ENCODE measurements around the gene CDK14. TPM values are rescaled to one million over a fixed set of nuclear protein-coding genes. Genes with fewer than 3 reads are reported as not detected.

CDK14 gene
- polyA plus RNA-seq, 1 donor from 2014 or later: 25.1 TPM

- Histone ChIP-seq H3K9me2 (ENCODE audit: insufficient read depth, low read length) (no peaks in the 10 kb centered on the region), H3K4me3 (ENCODE audit: low read length) (no peak overlapping the region), H3F3A (ENCODE audit: insufficient read depth, low read length, poor library complexity, severe bottlenecking) (no peaks in the 10 kb centered on the region), H3K27me3 (ENCODE audit: insufficient read depth, low read depth, low read length) (no peaks in the 10 kb centered on the region), H3K9me3 (ENCODE audit: low read length) (no peaks in the 10 kb centered on the region), H3K27ac (ENCODE audit: low read length) (no peak overlapping the region), H3K4me2 (ENCODE audit: low read length) (no peak overlapping the region), H3K36me3 (ENCODE audit: insufficient read depth, low read length) (no peaks in the 10 kb centered on the region), H3K9ac (ENCODE audit: low read length) (no peak overlapping the region), H4K20me1 (ENCODE audit: insufficient read depth) (no peaks in the 10 kb centered on the region), H3K79me2 (replicated peaks; ENCODE audit: insufficient read depth, low read length) (no peaks in the 10 kb centered on the region), H2AFZ (ENCODE audit: low read depth, low read length) (no peak overlapping the region)
- no peak for TF ChIP-seq SMC3 (conservative IDR thresholded peaks at IDR 0.05; ENCODE audit: poor library complexity)
- no peak for TF ChIP-seq TAF1 (IDR thresholded peaks at IDR 0.05; ENCODE audit: low read depth)
- no peak for TF ChIP-seq POLR2AphosphoS5 (IDR thresholded peaks at IDR 0.05)
- no peak for TF ChIP-seq MXI1 (conservative IDR thresholded peaks at IDR 0.05; ENCODE audit: poor library complexity, severe bottlenecking)
- TF ChIP-seq REST (IDR thresholded peaks at IDR 0.05; ENCODE audit: borderline replicate concordance): no peak
- no peak for TF ChIP-seq EZH2 (IDR thresholded peaks at IDR 0.05; ENCODE audit: borderline replicate concordance, insufficient read depth, low read length, poor library complexity, severe bottlenecking)
- TF ChIP-seq RAD21 (conservative IDR thresholded peaks at IDR 0.05): no peak
- TF ChIP-seq EP300 (conservative IDR thresholded peaks at IDR 0.05; ENCODE audit: poor library complexity, severe bottlenecking): no peak
- TF ChIP-seq, protein P1, sequence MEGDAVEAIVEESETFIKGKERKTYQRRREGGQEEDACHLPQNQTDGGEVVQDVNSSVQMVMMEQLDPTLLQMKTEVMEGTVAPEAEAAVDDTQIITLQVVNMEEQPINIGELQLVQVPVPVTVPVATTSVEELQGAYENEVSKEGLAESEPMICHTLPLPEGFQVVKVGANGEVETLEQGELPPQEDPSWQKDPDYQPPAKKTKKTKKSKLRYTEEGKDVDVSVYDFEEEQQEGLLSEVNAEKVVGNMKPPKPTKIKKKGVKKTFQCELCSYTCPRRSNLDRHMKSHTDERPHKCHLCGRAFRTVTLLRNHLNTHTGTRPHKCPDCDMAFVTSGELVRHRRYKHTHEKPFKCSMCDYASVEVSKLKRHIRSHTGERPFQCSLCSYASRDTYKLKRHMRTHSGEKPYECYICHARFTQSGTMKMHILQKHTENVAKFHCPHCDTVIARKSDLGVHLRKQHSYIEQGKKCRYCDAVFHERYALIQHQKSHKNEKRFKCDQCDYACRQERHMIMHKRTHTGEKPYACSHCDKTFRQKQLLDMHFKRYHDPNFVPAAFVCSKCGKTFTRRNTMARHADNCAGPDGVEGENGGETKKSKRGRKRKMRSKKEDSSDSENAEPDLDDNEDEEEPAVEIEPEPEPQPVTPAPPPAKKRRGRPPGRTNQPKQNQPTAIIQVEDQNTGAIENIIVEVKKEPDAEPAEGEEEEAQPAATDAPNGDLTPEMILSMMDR (IDR thresholded peaks at IDR 0.05; ENCODE audit: poor library complexity, severe bottlenecking): no peak
Measured at GRCh38 chr7:90772410-90772809, 176.3 kb downstream of the CDK14 start.

GRCh38 chr7:90773269-90773668 is 177.1 kb downstream of the CDK14 start:
- H3K36me3 ChIP-seq (ENCODE audit: insufficient read depth, low read length): no peaks in the 10 kb centered on the region
- no peaks in the 10 kb centered on the region for H3K27me3 ChIP-seq (ENCODE audit: insufficient read depth, low read depth, low read length)
- TF ChIP-seq MXI1 (conservative IDR thresholded peaks at IDR 0.05; ENCODE audit: poor library complexity, severe bottlenecking) (no peak), SMC3 (conservative IDR thresholded peaks at IDR 0.05; ENCODE audit: poor library complexity) (no peak), REST (IDR thresholded peaks at IDR 0.05; ENCODE audit: borderline replicate concordance) (no peak), RAD21 (conservative IDR thresholded peaks at IDR 0.05) (no peak), EP300 (conservative IDR thresholded peaks at IDR 0.05; ENCODE audit: poor library complexity, severe bottlenecking) (no peak), POLR2AphosphoS5 (IDR thresholded peaks at IDR 0.05) (no peak), EZH2 (IDR thresholded peaks at IDR 0.05; ENCODE audit: borderline replicate concordance, insufficient read depth, low read length, poor library complexity, severe bottlenecking) (no peak), TAF1 (IDR thresholded peaks at IDR 0.05; ENCODE audit: low read depth) (no peak)
- TF ChIP-seq, protein P1 (IDR thresholded peaks at IDR 0.05; ENCODE audit: poor library complexity, severe bottlenecking): no peak
- H3K9ac ChIP-seq (ENCODE audit: low read length): no peak overlapping the region
- no peaks in the 10 kb centered on the region for H4K20me1 ChIP-seq (ENCODE audit: insufficient read depth)
- H3F3A ChIP-seq (ENCODE audit: insufficient read depth, low read length, poor library complexity, severe bottlenecking): no peaks in the 10 kb centered on the region
- no peaks in the 10 kb centered on the region for H3K9me3 ChIP-seq (ENCODE audit: low read length)
- H3K4me2 ChIP-seq (ENCODE audit: low read length): no peak overlapping the region
- no peak overlapping the region for H3K27ac ChIP-seq (ENCODE audit: low read length)
- H3K4me3 ChIP-seq (ENCODE audit: low read length): no peak overlapping the region
- H2AFZ ChIP-seq (ENCODE audit: low read depth, low read length): no peak overlapping the region
- no peaks in the 10 kb centered on the region for H3K9me2 ChIP-seq (ENCODE audit: insufficient read depth, low read length)
- no peaks in the 10 kb centered on the region for H3K79me2 ChIP-seq (replicated peaks; ENCODE audit: insufficient read depth, low read length)
